Measurements from ENCODE around the gene LYPD6B. TPM values are rescaled to one million over a fixed set of nuclear protein-coding genes. Genes with fewer than 3 reads are reported as not detected.

The LYPD6B gene
- total and polyA plus RNA-seq, 9 donors = 0.17 to 17.0 (median 1.2) TPM; not detected in 2

GRCh38 chr2:149082735-149083134 is 44.2 kb downstream of the LYPD6B start:
- Histone ChIP-seq H3K9me3 (no peaks in the 10 kb centered on the region), H3K27me3 (no peaks in the 10 kb centered on the region), H3K27ac (no peak overlapping the region), H3K4me3 (no peak overlapping the region), H3K4me1 (ENCODE audit: insufficient read depth) (no peaks in the 10 kb centered on the region), H3K36me3 (no peaks in the 10 kb centered on the region)
- intact Hi-C loops (cut with DNase I) = no loop called here
- TF ChIP-seq POLR2A (IDR thresholded peaks at IDR 0.05) = no peak
- no peak for TF ChIP-seq EP300 (IDR thresholded peaks at IDR 0.05)
- no peak for TF ChIP-seq CTCF (IDR thresholded peaks at IDR 0.05)
- no peak for DNase-seq
- WGBS, 3 donors = 82 to 85% (median 84%) methylated on average over 4 of the region's 4 CpGs

DNA sequence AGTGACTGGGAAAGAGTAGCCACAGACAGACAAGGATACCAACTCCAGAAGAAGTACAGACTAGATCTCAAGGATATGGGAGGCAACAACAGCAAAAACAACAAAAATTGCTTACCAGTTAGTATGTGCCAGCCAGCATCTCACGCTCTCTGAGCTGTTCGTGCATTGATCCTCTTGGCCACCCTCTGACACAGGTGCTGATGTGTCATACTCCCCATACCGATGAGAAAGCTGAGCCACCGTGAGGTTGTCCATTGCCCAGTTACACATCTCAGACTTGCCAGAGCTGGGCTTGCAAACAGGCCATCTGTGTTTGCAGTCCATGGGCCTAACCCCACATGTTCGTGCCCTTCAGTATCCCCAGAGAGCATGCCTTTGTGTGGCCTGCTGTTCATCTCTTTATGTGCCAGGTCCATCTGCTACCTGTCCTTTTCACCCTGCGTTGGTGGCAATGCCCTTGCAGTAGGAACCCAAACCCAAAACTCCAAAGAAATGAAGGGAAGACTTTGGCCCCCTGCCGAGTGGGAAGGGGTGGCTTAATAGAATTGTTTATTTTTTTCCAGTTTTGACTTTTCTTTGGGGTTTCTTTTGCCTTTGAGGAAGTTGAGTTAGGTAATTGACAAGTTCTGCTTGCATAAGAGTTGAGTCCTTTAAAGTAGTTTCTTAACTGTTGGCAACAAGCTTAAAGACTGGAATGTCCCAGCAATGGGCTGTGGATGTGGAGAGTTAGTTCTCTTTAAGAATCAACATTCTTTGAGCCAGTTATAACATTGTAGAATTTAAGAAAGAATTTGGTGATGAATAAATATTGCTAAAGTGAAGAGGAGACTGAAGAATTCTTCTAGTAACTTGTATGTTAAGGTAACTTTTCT is 46.7 kb downstream of the LYPD6B start:
- no peak for DNase-seq
- intact Hi-C loops (cut with DNase I) = no loop called here
- TF ChIP-seq CTCF (IDR thresholded peaks at IDR 0.05) (no peak), EP300 (IDR thresholded peaks at IDR 0.05) (no peak), POLR2A (IDR thresholded peaks at IDR 0.05) (no peak)
- no peaks in the 10 kb centered on the region for H3K4me1 ChIP-seq (ENCODE audit: insufficient read depth)
- 91 to 96% (median 93%) methylated on average over 7 of the region's 7 CpGs for WGBS, 3 donors
- H3K27me3 ChIP-seq = no peaks in the 10 kb centered on the region
- H3K36me3 ChIP-seq = no peaks in the 10 kb centered on the region
- no peak overlapping the region for H3K4me3 ChIP-seq
- no peak overlapping the region for H3K27ac ChIP-seq
- no peaks in the 10 kb centered on the region for H3K9me3 ChIP-seq

DNA sequence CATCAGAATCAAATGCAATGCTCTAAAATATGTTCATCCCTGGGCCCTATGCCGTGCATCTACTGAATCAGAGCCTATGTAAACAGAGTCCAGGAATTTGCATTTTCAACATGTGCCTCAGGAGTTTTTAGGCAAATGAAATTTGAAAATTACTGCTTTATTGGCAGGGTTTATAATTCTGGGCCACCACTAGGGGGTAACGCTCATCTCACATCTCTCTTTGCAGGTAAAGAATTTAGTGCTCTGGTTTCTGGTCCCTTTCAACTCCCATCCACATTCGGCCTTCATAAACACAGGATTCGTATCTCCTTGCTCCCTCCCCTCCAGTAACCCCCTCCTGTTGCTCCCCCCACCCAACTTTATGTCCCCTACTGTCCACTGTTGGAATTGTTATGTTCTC is 49.3 kb downstream of the LYPD6B start:
- DNase-seq = no peak
- TF ChIP-seq CTCF (IDR thresholded peaks at IDR 0.05) (no peak), EP300 (IDR thresholded peaks at IDR 0.05) (no peak), POLR2A (IDR thresholded peaks at IDR 0.05) (no peak)
- no peaks in the 10 kb centered on the region for H3K36me3 ChIP-seq
- no peak overlapping the region for H3K4me3 ChIP-seq
- no peaks in the 10 kb centered on the region for H3K27me3 ChIP-seq
- no peak overlapping the region for H3K27ac ChIP-seq
- H3K4me1 ChIP-seq (ENCODE audit: insufficient read depth) = no peaks in the 10 kb centered on the region
- intact Hi-C loops (cut with DNase I) = no loop called here
- WGBS, 3 donors = 84 to 90% (median 89%) methylated on average over 4 of the region's 4 CpGs
- H3K9me3 ChIP-seq = no peaks in the 10 kb centered on the region

DNA sequence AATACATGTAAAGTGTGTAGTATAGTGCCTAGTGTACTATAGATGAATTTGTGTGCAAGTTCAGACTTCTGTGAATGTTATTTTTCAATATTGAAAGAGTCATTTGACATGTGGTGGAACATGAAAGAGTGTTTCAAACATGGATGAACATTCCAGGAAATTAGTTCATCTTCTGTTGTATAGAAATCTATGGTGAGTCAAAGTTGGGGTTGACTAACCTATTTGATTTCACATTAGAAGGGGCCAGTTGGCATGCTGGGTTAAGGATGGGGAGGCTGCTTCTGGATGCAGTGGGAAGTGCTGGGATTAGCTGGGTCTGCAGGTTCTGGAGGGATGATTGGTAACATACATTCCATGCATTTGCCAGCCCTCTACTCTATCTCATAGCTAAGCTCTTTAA is 50.6 kb downstream of the LYPD6B start:
- TF ChIP-seq POLR2A (IDR thresholded peaks at IDR 0.05) (no peak), EP300 (IDR thresholded peaks at IDR 0.05) (no peak), CTCF (IDR thresholded peaks at IDR 0.05) (no peak)
- H3K36me3 ChIP-seq = no peaks in the 10 kb centered on the region
- no peak overlapping the region for H3K27ac ChIP-seq
- no peak for DNase-seq
- H3K4me3 ChIP-seq = no peak overlapping the region
- H3K27me3 ChIP-seq = no peaks in the 10 kb centered on the region
- no peaks in the 10 kb centered on the region for H3K9me3 ChIP-seq
- intact Hi-C loops (cut with DNase I) = no loop called here
- H3K4me1 ChIP-seq (ENCODE audit: insufficient read depth) = no peaks in the 10 kb centered on the region

All from ovary (tissue), 9 donors.